ENCODE results near the gene CHID1. TPM values are rescaled to one million over a fixed set of nuclear protein-coding genes. Genes with fewer than 3 reads are reported as not detected.

CHID1 gene
- total and polyA plus RNA-seq, 9 of the 15 experiments (the other 6 are each of a cell fraction or from before 2014, with no cell fraction given), result 15.1 to 108 (median 39.8) TPM

DNA sequence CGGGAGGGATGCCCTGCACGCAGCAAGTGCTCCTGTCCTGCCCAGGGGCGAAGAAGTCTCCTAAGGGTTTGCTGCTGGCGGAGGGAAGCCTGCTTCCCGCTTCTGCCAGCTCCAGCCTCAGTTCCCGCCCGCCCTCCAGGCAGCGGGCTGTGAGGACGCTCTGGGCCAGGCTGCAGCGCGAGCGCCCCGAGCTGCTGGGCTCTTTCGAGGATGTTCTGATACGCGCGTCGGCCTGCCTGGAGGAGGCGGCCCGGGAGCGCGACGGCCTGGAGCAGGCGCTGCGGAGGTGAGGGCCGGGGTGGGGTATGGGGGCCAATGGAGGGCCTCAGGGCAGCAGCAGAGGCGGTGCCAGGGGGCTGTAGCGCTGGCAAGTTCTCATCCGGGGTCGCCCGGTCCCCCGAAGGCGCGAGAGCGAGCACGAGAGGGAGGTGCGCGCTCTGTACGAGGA lies 80.7 kb downstream of the CHID1 start:
- peaks cover 33 to 96% of the 10 kb centered on the region in 2 experiments for H3K4me1 ChIP-seq (replicated peaks in 1 of 2; ENCODE audit: control insufficient read depth in 2 of 2, insufficient read depth in 2 of 2, low read length in 2 of 2)
- ATAC-seq, result no peak
- intact Hi-C loops (cut with micrococcal nuclease), result no loop called here

More for the DNA sequence above, 80.7 kb downstream of the CHID1 start:
- H2AFZ ChIP-seq (ENCODE audit: low read depth, low read length), result no peak overlapping the region
- H3K4me3 ChIP-seq, result no peak overlapping the region
- peaks cover 20% of the 10 kb centered on the region; the same call in 1 of the 3 replicates for H3K36me3 ChIP-seq (ENCODE audit: control insufficient read depth, insufficient read depth, low read length)
- no peak for FAIRE-seq
- H3K27me3 ChIP-seq (ENCODE audit: control insufficient read depth in 2 of 2, insufficient read depth in 2 of 2, low read length in 2 of 2), result no peaks in the 10 kb centered on the region
- no peak overlapping the region for H3K4me2 ChIP-seq (ENCODE audit: insufficient read depth, low read length)
- peaks cover 7% of the 10 kb centered on the region for H4K20me1 ChIP-seq (replicated peaks; ENCODE audit: control insufficient read depth, insufficient read depth, low read length)
- in situ Hi-C loops (cut with MboI), result no loop called here
- CTCF ChIA-PET (ENCODE audit: low intra/inter-chr PET ratio), result no interaction called here
- no TSS peak for BruUV-seq (replicated peaks)
- H3K9ac ChIP-seq (ENCODE audit: insufficient read depth in 1 of 2, low read depth in 2 of 2, low read length in 2 of 2), result no peak overlapping the region
- H3K79me2 ChIP-seq (ENCODE audit: control insufficient read depth, insufficient read depth, low read length), result peaks cover 32% of the 10 kb centered on the region
- no peaks in the 10 kb centered on the region for H3K9me3 ChIP-seq (replicated peaks; ENCODE audit: control insufficient read depth, insufficient read depth, low read depth, low read length)
- no peak for DNase-seq (ENCODE audit: extremely low read depth in 1 of 4, low spot score in 3 of 4)
- peaks cover 5% of the 10 kb centered on the region for H3K9me1 ChIP-seq (ENCODE audit: control insufficient read depth, insufficient read depth, low read length)
- POLR2A ChIA-PET, result interaction anchor here (0.9 to 3.2 kb wide), 4 partner anchors 11 to 20 kb away, joined by 4 to 13 read pairs (median 6); partner anchors contain the start of genes PNPLA2 and RPLP2
- TF ChIP-seq FOXK2 (conservative IDR thresholded peaks at IDR 0.05 in 1 of 2, IDR thresholded peaks at IDR 0.05 in 1 of 2; ENCODE audit: low read depth in 2 of 2) (no peak), POLR2G (IDR thresholded peaks at IDR 0.05; ENCODE audit: low read depth, low read length) (peak; percentile 15; the same call in 1 of the 2 replicates), ZFP36 (IDR thresholded peaks at IDR 0.05; ENCODE audit: low read depth, low read length, partially characterized antibody) (peak; percentile 5), ZFP1 (CRISPR knock-in tag; IDR thresholded peaks at IDR 0.05) (no peak), CXXC5 (CRISPR knock-in tag; IDR thresholded peaks at IDR 0.05) (no peak)
- TF ChIP-seq, protein P1, sequence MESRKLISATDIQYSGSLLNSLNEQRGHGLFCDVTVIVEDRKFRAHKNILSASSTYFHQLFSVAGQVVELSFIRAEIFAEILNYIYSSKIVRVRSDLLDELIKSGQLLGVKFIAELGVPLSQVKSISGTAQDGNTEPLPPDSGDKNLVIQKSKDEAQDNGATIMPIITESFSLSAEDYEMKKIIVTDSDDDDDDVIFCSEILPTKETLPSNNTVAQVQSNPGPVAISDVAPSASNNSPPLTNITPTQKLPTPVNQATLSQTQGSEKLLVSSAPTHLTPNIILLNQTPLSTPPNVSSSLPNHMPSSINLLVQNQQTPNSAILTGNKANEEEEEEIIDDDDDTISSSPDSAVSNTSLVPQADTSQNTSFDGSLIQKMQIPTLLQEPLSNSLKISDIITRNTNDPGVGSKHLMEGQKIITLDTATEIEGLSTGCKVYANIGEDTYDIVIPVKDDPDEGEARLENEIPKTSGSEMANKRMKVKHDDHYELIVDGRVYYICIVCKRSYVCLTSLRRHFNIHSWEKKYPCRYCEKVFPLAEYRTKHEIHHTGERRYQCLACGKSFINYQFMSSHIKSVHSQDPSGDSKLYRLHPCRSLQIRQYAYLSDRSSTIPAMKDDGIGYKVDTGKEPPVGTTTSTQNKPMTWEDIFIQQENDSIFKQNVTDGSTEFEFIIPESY (CRISPR knock-in tag; IDR thresholded peaks at IDR 0.05), result peak; percentile 95
- TF ChIP-seq, protein P2, sequence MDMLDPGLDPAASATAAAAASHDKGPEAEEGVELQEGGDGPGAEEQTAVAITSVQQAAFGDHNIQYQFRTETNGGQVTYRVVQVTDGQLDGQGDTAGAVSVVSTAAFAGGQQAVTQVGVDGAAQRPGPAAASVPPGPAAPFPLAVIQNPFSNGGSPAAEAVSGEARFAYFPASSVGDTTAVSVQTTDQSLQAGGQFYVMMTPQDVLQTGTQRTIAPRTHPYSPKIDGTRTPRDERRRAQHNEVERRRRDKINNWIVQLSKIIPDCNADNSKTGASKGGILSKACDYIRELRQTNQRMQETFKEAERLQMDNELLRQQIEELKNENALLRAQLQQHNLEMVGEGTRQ (CRISPR knock-in tag; IDR thresholded peaks at IDR 0.05), result no peak
- 97% methylated on average over 29 of the region's 39 CpGs for WGBS (ENCODE audit: insufficient coverage, low coverage, missing lambda C conversion rate)
- no peak overlapping the region for H3K27ac ChIP-seq (ENCODE audit: extremely low read depth, low read depth, low read length)
